ENCODE results near the gene RNU1-3.
"Not testable (repeated sequence)": the region's sequence is repeated elsewhere in the genome, so short reads cannot be mapped to it uniquely, and the experiment has no call there.

DNA sequence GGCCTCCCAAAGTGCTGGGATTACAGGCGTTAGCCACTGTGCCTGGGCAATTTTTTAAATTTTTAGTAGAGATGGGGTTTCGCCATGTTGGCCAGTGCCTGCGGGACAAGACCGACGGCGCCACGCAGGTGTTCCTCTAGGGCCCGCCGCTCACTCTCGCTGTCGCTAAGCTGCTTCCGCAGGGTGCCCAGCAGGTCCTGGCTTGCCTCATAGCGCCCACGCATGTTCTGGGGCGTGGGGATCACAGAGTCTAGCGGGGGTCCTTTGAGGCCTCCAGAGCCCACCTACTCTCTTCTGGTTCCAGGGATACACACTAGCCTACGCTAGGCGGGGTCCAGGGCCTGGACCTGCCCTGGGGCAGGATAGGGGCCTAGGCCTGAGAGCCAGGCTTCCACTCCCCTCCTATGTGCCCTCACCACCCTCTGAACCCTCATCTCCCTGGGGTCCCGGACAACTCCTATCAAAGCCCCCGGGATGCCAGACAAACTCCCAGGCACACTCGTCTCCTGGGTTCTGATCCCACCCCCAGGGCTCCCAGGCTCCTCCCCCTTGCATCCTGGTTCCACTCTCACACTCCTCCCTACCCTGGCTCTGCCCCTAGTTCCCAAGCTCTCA, 36.7 kb downstream of the RNU1-3 start:
- TF ChIP-seq, protein P1, sequence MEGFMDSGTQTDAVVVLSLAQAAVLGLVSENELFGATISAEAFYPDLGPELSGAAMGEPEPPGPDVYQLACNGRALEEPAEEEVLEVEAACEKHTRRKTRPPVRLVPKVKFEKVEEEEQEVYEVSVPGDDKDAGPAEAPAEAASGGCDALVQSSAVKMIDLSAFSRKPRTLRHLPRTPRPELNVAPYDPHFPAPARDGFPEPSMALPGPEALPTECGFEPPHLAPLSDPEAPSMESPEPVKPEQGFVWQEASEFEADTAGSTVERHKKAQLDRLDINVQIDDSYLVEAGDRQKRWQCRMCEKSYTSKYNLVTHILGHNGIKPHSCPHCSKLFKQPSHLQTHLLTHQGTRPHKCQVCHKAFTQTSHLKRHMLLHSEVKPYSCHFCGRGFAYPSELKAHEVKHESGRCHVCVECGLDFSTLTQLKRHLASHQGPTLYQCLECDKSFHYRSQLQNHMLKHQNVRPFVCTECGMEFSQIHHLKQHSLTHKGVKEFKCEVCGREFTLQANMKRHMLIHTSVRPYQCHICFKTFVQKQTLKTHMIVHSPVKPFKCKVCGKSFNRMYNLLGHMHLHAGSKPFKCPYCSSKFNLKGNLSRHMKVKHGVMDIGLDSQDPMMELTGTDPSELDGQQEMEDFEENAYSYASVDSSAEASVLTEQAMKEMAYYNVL (CRISPR knock-in tag; IDR thresholded peaks at IDR 0.05; ENCODE audit: borderline replicate concordance), result not testable (repeated sequence)
- TF ChIP-seq, protein P2, sequence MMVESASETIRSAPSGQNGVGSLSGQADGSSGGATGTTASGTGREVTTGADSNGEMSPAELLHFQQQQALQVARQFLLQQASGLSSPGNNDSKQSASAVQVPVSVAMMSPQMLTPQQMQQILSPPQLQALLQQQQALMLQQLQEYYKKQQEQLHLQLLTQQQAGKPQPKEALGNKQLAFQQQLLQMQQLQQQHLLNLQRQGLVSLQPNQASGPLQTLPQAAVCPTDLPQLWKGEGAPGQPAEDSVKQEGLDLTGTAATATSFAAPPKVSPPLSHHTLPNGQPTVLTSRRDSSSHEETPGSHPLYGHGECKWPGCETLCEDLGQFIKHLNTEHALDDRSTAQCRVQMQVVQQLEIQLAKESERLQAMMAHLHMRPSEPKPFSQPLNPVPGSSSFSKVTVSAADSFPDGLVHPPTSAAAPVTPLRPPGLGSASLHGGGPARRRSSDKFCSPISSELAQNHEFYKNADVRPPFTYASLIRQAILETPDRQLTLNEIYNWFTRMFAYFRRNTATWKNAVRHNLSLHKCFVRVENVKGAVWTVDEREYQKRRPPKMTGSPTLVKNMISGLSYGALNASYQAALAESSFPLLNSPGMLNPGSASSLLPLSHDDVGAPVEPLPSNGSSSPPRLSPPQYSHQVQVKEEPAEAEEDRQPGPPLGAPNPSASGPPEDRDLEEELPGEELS (CRISPR knock-in tag; IDR thresholded peaks at IDR 0.05), result not testable (repeated sequence)
- not testable (repeated sequence) for TF ChIP-seq BHLHE40 (IDR thresholded peaks at IDR 0.05; ENCODE audit: low read length); NFYB (CRISPR knock-in tag; IDR thresholded peaks at IDR 0.05); MEF2D (CRISPR knock-in tag; IDR thresholded peaks at IDR 0.05); MAFF (IDR thresholded peaks at IDR 0.05; ENCODE audit: low read depth, low read length); POLR2A (IDR thresholded peaks at IDR 0.05; ENCODE audit: insufficient read depth in 1 of 2, low read depth in 2 of 2, low read length in 2 of 2)

Measured in HepG2 (cell line).